TTC549 (cell line): ENCODE data around the gene LMOD1.

Experiments used
- FAIRE-seq: peaks from 2 replicates; lab custom pipeline; 2012; peaks lifted over from hg19 to GRCh38; lab: Jason Lieb, UNC

The LMOD1 gene

GRCh38 chr1:201891451-201892045 is 54.8 kb downstream of the LMOD1 start:
- no peak for FAIRE-seq

DNA sequence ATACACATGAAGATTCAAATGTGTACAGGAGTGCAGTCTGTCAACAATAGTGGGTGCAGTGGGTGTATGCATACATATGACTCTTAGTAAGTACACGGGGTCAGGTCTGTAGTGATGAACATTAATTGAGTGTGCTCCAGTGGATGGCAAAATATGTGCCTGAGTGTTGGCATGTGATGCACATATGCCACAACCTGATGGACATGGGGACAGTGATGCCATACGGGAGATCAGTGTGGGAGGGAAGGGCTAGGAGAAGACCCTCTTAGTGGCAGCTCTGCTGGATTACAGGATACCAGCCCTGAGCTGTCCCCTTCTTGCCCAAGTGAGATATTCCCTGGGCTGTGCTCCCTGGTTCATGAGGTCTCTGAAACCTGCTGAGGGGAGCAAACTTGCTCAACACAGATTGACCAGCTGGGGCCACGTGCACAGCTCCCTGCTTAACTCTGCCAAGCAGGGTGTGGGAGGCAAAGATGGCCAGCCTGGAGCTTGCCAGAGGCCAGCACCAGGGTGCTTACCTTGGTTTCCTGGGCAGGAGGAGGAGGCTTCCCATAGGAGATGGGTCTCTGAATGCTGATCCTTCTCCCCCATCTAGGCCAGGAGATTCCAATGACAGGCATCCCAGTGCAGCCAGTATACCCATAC is 55.4 kb downstream of the LMOD1 start:
- no peak for FAIRE-seq

DNA sequence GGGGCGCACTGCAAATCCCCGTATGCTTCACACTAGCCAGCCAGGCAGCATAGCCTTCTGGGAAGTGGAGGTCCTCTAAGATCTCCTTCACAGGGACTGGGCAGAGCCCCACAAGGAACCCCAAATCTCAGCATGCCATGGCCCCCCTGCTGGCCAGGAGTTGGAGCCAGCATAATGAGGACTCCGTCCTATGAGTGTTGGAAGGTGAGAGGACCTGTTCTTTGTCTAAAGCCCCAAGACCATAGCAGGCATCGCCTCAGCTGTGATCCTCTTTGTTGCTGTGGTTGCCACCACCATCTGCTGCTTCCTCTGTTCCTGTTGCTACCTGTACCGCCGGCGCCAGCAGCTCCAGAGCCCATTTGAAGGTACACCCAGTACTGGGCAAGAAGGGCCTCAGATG is 56.1 kb downstream of the LMOD1 start:
- no peak for FAIRE-seq

DNA sequence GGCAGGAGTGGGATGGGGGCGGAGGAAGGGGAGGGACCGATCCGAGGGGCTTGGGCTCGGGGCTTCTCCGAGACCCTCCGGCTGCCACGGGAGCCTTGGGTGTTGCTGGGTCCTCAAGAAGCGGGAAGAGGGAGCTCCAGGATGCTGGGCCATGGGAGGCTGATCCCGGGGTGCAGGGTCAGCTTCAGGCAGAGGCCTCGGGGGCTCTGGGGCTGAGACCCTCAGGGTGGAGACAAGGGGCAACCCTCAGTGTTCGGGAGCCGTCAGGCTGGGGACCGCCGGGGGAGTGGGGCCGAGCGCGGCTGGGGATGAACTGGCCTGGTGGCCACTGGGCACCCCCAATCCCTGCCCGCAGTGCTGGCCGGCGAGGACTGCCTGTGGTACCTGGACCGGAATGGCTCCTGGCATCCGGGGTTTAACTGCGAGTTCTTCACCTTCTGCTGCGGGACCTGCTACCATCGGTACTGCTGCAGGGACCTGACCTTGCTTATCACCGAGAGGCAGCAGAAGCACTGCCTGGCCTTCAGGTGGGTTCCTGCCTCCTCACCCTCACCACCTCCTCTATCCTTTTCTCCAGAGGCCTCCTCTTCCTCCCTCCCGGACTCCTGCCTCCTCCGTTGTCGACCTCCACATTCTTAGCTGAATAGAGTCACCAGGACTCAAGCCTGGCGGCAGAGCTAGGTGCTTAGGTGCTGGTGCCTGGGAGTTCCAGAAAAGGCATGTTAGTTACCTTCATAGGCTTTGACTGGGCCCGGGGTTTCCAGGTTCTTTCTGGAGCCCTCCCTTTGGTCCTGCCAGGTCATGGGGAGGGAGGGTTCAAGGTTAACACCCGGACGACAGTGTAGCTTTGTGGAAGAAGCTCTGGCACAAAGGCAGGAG is 57.0 kb downstream of the LMOD1 start:
- no peak for FAIRE-seq

- no peak for FAIRE-seq
These were observed 57.9 kb downstream of the LMOD1 start, which contains the start of gene SHISA4 for GRCh38 chr1:201888282-201889089. Gene SHISA4 (plus strand): TSS chr1:201888898. CDS start chr1:201888995, 97 bp downstream.

- no peak for FAIRE-seq
These were observed 59.1 kb downstream of the LMOD1 start for GRCh38 chr1:201887116-201887866.

DNA sequence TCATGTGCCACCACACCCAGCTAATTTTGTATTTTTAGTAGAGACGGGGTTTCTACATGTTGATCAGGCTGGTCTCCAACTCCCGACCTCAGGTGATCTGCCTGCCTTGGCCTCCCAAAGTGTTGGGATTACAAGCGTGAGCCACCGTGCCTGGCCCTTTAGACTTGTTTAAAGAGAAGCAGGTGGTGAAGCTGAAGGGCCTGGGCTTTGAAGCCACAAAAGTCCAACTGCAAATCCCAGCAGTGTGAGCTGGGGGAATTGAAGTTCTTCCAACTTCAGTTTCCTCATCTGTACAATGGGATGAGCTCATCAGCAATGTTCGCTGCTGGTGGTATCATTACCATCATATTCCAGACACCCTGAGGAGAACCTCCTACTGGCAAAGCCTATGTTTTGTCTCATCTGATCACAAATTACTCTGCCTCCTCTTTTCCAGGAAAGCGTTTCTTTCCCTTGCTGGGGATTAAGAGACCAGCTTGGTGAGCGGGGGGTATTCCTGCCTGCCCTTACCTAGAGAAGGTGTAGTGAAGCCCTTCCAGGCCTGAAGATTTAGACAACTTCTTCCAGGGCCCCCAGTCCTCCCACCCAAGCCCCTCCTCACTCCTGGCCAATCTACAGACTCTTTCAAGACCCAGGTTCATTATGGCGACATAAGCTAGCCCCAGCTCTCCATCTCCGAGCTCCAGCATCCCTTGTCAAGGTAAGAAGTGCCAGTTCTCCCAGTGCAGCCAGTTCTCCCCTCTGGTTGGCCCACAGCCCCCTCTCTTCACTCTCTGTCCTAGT is 60.1 kb downstream of the LMOD1 start:
- FAIRE-seq, result no peak

GRCh38 chr1:201885531-201886075 is 60.7 kb downstream of the LMOD1 start:
- FAIRE-seq, result no peak

GRCh38 chr1:201884425-201884824 is 61.9 kb downstream of the LMOD1 start:
- FAIRE-seq, result no peak

DNA sequence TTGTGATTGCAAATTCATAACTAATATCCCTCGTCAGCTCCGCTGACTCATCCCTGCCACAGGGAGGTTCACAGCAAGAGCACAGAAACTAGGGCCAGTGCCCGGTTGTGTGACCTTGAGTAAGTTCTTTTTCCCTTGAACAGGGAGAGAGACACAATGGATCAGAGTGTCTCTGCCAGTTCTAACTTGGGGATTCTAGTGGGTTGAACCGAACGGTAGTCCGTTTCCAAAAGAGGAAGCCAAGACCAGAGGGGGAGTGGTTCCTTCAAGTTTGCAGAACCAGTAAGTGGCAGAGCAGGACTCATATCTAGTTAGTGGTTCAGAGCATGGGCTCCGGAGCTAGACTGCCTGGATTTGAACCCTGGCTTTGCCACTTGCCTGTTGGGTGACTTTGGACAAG is 62.6 kb downstream of the LMOD1 start:
- FAIRE-seq, result no peak

GRCh38 chr1:201883266-201883665 is 63.1 kb downstream of the LMOD1 start:
- FAIRE-seq, result no peak

- FAIRE-seq, result no peak
These were observed 63.6 kb downstream of the LMOD1 start for GRCh38 chr1:201882665-201883132.

GRCh38 chr1:201881617-201882016 is 64.7 kb downstream of the LMOD1 start:
- FAIRE-seq, result no peak

DNA sequence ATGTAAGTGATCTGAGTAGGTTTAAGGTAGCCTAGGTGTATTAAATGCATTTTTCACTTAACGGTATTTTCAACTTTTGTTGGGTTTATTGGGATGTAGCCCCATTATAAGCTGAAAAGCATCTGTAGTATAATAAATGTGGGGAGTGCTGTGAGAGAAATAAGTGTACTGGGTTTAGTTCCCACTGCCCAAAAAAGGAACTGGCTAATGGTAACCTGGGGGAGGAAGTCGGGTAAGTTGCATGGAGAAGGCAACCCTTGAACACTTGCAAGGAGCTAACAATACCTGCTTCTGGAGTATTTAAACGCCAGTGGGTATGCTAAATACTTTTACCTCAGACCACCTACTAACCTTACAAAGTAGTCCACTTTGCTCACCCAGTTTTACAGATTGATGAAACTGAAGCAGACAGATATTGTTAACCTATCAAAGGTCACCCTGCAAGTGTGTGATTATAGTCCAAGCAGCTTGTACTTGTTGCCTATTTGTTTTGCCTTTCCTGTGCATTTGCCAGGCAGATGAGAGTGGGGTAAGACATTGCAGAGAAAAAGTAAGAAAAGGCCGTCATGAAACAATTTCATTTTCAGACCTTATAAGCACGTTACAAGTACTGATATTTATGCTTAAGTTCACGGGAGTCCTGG is 65.3 kb downstream of the LMOD1 start:
- no peak for FAIRE-seq

DNA sequence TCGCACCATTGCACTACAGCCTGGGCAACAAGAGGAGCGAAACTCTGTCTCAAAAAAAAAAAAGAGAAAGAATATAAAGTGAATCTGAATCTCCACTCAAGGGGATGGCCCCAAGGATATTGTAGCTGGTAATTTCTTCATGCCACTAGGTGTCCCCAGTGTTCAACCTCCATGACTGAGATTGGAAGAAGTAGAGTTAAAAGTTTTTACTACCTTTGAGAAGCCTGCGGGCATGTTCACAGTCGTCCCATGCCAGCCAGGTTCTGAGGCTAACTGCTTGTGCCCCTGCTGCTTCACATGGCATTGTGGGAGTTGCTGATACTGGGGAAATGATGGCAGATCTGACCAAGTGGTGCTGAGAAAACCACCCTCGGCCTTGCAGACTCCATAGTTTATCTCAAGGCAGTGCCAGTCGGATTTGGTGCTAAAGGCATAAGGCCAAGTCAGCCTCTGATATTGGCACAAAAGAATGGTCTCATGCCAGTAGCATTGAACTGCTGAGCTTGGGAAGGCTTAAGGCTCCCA is 68.4 kb downstream of the LMOD1 start:
- peak; percentile 93 for FAIRE-seq

GRCh38 chr1:201876148-201876818 is 70.1 kb downstream of the LMOD1 start:
- FAIRE-seq, result peak; percentile 68

DNA sequence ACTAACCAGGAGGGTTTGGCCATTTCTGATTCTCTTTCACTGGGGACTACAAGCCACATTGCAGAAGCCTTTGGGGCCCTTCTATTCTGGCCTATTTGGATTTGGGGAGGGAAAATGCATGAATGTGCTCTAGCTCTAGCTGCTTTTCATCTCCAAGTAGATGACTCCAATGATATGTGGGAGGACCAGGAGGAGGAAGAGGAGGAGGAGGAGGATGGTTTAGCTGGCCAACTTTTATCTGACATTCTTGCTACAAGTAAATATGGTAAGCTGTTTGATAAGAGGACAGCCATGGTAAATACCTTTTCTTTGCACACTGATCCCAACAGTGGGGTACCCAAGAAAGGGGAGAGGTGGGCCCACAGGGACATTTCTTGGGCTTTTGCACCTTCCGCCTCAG is 71.7 kb downstream of the LMOD1 start:
- no peak for FAIRE-seq

GRCh38 chr1:201870397-201870796 is 76.0 kb downstream of the LMOD1 start:
- no peak for FAIRE-seq

GRCh38 chr1:201861448-201861847 is 84.9 kb downstream of the LMOD1 start:
- no peak for FAIRE-seq
